ENCODE results near the gene MGP.

MGP gene

DNA sequence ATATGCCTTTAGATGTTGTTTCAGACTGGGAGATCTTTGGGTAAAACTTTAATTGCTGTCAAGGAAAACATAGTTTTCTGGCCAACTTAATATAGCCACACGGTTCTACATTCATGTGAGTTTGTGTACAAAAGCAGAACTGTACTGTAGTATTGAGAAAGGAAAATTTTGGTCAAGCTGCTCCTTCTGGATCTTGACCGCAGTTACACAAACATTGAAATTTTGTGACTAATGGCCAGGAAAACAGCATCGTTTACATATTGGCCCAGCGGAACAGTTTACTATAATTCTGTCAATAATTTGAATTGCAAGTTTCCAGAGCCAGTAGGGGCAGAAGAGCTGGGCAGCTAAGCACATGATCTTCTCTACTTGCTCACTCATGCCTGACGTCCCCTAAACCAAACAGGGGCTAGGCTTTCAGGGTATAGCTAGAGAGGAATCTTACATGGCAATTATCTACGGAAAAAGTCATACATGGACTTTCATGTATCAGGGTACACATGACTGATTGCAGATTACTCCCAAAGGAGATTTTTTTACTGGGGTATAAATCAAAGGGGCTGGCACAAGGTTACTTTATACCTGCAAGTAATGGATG is 31.0 kb downstream of the MGP start:
- no peak for DNase-seq

DNA sequence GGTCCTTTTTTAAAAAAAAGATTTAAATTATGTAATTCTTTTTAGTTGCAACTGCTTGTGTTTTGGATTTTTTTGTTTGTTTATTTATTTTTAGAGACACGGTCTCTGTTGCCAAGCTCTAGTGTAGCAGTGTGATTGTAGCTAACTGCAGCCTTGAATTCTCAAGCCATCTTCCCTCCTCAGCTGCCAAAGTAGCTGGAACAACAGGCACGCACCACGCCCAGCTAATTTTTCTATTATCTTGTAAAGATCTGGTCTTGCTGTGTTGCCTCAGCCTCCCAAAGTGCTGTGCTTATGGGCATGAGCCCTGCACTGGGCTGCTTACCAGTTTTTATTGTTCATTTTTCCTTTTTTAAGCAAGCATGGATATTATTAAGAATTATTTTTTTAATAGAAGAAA is 31.7 kb downstream of the MGP start:
- no peak for DNase-seq

DNA sequence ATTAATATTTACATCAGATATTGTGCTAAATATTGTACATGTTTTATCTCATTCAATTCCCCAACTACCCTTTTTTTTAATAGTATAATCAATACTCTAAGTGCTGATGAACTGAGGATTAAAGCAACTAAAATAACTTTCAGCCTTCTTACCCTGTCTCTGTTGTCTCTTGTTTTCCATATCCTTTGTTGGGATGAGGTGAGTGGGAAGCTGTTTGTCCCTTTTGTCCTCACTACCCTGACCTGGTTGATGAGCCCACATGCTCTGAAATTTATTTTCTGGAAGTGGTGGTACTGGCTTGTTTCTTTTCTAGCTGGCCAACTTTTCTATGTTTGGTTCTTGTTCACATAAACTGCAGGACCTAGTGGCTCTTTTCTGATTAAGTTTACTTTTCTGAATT is 32.8 kb downstream of the MGP start:
- no peak for DNase-seq

GRCh38 chr12:14850929-14851663 is 34.6 kb downstream of the MGP start:
- DNase-seq, result no peak

- no peak for DNase-seq
These were observed 36.0 kb downstream of the MGP start for GRCh38 chr12:14849661-14850060.

GRCh38 chr12:14846876-14847580 is 38.6 kb downstream of the MGP start:
- DNase-seq, result no peak

DNA sequence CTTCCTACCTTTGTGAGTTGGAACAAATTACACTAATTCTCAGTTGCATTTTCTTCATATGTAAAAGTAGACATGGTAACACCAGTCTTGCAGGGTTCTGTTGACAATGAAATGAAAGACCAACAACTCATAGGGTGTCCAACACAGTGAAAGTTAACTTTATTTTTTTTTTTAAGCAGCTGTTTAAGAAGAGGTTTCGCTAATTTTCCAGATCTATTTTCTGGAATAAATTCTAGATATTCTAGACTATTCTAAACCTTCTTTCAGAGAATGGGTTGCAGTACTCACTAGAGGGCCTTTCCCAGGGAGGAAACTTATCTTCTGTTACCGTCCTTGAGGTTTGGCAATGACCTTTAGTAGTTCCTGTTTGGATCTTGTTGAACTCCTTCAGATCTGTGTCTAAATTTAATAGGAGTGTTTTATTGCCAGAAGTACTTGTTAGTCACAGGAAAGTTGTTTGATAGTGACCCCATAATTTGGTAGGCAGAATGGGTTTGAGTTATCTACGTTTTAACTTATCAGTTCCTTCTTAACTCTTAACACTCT is 39.5 kb downstream of the MGP start:
- no peak for DNase-seq

DNA sequence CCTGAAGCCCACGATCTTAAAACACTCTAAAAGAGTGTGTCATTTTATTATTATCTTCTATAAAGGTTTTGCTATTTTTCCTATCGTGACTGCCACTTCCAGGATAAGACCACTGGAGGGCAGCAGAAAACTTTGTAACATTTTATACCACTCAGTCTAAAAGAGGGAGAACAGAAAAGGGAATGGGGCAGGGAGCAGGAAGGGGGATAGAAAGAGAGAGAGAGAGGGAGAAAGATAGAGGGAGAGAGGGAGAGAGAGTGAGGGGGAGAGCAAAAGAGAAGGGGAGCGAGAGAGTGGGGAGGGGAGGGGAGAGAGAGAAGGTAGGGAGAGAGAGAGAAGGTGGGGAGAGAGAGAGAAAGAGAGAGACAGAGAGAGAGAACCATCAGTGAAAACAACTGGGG is 40.3 kb downstream of the MGP start:
- DNase-seq, result no peak

GRCh38 chr12:14844401-14844800 is 41.3 kb downstream of the MGP start:
- no peak for DNase-seq

DNA sequence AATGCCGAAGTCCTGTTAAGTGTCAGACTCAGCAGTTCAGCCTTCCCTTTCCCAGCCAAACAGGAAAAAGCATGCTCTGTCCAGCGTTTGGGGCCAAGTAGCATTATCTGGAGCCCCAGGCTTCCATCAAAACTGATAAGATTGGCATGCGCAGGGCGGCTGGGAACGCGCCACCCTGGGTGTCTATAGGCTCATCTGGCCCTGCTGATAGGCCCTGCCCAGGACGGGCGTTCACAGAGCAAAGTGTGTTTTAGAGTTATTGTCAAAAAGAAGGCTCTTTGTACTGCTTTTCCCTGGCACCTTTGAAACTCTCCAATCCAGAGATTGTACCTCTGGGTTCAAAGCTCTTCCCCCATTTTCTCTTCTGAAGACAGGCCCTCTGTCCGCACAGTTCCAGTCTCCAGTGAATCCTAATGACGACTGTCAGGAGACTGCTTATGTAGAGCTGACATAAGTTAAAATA is 42.2 kb downstream of the MGP start, which contains the start of gene ART4:
ART4 (minus strand) TSS at position 102 of the 463 bp plus-strand sequence. CDS start 413 bp downstream, outside the sequence.
- no peak for DNase-seq

DNA sequence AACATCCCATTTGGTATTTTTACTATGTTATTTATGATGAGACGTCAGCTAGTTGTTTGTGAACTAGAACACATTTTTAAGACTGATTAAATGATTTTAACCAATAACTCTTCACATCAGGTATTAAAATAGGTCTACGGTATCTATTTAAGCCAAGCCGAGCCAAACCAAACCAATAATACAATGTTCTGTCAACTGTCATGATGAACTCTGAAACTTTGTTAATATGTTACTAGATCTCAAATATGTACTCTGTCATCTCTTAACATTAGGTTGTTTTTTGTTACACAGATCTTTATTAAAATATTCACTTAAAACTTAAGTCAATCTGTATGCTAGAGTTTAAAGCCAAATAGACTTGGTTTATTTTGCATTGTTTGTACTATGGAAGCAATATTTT is 43.3 kb downstream of the MGP start:
- DNase-seq, result no peak

GRCh38 chr12:14841761-14842160 is 43.9 kb downstream of the MGP start:
- no peak for DNase-seq

- DNase-seq, result no peak
These were observed 45.0 kb downstream of the MGP start for GRCh38 chr12:14840616-14841015.

GRCh38 chr12:14839262-14839661 is 46.4 kb downstream of the MGP start:
- no peak for DNase-seq

DNA sequence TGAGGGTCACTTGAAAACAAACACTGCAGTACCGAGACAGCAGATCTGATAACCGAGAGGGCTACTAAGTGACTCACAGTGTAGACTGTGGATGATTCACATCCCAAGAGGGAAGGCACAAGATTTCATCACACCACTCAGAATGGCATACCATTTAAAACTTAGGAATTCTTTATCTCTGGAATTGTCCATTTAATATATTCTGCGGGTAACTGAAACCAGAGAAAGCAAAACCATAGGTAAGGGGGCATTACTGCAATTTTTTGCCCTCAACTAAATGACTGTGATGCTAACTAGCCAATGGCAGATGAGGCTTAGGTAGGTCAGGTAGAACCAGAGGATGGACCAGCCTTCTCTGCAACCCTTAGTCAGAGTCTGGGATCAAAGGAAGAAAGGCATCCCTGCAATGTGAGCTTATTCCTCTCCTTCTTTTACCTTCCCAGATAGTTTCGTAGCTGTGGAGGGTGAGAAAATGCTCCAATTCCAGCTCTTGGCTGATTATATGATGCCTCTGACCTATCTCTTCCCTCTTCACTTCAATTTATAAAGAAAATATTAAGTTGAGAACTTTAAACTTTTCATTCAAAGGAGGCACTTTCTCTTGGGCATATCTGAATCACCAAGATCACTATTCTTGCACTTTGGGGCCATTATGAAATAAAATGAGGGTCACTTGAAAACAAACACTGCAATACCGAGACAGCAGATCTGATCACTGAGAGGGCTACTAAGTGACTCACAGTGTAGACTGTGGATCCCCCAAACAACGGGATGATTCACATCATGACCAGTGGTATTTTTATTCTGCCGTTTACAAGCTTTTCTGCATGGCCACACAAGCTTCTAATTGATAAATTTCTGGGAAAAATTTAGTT is 49.1 kb downstream of the MGP start:
- no peak for DNase-seq

GRCh38 chr12:14834509-14834908 is 51.1 kb downstream of the MGP start:
- no peak for DNase-seq

DNA sequence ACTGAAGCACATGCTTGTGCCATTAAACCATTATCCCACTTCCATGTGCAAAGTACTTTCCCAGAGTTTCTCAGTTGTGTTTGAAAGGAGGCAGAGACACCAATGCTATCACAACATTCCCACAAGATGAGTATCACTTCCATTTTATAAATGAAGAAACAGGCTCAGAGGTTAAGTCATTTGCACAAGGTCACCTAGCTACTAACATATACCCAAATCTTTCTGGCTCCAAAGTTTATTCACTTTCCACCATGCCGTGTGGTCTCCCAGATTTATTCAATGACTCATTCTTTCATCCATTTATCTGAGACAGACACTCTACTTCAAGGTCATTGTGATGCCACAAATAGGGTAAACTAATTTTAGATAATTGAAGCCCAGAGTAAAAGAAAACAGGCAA is 51.7 kb downstream of the MGP start:
- DNase-seq, result no peak

- no peak for DNase-seq
These were observed 52.3 kb downstream of the MGP start for GRCh38 chr12:14833336-14833735.

All from KG1 (cell line).